ENCODE measurements around the gene KRT6A. TPM values are rescaled to one million over a fixed set of nuclear protein-coding genes. Genes with fewer than 3 reads are reported as not detected.

KRT6A gene
- total and polyA plus RNA-seq, 2 of the 13 experiments (the other 11 are each of a cell fraction or from before 2014, with no cell fraction given), result 0.13 TPM; not detected in 1

DNA sequence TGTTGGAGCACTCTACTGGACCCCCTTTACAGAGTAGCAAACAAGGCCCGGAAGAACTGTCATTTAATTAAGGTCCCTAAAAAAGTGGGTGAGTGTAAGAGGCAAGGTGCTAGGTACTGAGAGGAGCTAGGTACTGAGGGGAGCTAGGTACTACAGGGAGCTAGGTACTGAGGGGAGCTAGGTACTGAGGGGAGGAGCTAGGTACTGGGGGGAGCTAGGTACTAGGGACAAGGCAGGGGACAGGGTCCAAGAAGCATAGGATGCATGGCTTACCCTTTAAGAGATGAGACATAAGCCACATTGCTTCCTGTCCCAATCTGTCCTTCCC, 22.2 kb upstream of the KRT6A start (continued):
- TF ChIP-seq, protein P1, sequence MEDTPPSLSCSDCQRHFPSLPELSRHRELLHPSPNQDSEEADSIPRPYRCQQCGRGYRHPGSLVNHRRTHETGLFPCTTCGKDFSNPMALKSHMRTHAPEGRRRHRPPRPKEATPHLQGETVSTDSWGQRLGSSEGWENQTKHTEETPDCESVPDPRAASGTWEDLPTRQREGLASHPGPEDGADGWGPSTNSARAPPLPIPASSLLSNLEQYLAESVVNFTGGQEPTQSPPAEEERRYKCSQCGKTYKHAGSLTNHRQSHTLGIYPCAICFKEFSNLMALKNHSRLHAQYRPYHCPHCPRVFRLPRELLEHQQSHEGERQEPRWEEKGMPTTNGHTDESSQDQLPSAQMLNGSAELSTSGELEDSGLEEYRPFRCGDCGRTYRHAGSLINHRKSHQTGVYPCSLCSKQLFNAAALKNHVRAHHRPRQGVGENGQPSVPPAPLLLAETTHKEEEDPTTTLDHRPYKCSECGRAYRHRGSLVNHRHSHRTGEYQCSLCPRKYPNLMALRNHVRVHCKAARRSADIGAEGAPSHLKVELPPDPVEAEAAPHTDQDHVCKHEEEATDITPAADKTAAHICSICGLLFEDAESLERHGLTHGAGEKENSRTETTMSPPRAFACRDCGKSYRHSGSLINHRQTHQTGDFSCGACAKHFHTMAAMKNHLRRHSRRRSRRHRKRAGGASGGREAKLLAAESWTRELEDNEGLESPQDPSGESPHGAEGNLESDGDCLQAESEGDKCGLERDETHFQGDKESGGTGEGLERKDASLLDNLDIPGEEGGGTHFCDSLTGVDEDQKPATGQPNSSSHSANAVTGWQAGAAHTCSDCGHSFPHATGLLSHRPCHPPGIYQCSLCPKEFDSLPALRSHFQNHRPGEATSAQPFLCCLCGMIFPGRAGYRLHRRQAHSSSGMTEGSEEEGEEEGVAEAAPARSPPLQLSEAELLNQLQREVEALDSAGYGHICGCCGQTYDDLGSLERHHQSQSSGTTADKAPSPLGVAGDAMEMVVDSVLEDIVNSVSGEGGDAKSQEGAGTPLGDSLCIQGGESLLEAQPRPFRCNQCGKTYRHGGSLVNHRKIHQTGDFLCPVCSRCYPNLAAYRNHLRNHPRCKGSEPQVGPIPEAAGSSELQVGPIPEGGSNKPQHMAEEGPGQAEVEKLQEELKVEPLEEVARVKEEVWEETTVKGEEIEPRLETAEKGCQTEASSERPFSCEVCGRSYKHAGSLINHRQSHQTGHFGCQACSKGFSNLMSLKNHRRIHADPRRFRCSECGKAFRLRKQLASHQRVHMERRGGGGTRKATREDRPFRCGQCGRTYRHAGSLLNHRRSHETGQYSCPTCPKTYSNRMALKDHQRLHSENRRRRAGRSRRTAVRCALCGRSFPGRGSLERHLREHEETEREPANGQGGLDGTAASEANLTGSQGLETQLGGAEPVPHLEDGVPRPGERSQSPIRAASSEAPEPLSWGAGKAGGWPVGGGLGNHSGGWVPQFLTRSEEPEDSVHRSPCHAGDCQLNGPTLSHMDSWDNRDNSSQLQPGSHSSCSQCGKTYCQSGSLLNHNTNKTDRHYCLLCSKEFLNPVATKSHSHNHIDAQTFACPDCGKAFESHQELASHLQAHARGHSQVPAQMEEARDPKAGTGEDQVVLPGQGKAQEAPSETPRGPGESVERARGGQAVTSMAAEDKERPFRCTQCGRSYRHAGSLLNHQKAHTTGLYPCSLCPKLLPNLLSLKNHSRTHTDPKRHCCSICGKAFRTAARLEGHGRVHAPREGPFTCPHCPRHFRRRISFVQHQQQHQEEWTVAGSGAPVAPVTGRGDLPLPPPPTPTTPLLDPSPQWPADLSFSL (CRISPR knock-in tag; IDR thresholded peaks at IDR 0.05), result no peak
- TF ChIP-seq SMC3 (IDR thresholded peaks at IDR 0.05; ENCODE audit: low read length) (no peak), ZNF430 (CRISPR knock-in tag; IDR thresholded peaks at IDR 0.05) (no peak), KAT2B (IDR thresholded peaks at IDR 0.05; ENCODE audit: borderline replicate concordance, low read depth, low read length) (no peak), ZNF550 (CRISPR knock-in tag; IDR thresholded peaks at IDR 0.05; ENCODE audit: borderline replicate concordance) (no peak), KLF6 (CRISPR knock-in tag; IDR thresholded peaks at IDR 0.05) (no peak), RAD51 (IDR thresholded peaks at IDR 0.05; ENCODE audit: borderline replicate concordance) (no peak), ZNF660 (CRISPR knock-in tag; IDR thresholded peaks at IDR 0.05; ENCODE audit: borderline replicate concordance, low read depth) (no peak)
- TF ChIP-seq, protein P2, sequence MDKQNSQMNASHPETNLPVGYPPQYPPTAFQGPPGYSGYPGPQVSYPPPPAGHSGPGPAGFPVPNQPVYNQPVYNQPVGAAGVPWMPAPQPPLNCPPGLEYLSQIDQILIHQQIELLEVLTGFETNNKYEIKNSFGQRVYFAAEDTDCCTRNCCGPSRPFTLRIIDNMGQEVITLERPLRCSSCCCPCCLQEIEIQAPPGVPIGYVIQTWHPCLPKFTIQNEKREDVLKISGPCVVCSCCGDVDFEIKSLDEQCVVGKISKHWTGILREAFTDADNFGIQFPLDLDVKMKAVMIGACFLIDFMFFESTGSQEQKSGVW (CRISPR knock-in tag; IDR thresholded peaks at IDR 0.05; ENCODE audit: borderline replicate concordance), result no peak
- TF ChIP-seq, protein P3, sequence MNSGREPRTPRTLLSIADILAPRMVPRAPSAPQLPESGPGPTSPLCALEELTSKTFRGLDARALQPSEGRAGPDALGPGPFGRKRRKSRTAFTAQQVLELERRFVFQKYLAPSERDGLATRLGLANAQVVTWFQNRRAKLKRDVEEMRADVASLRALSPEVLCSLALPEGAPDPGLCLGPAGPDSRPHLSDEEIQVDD (CRISPR knock-in tag; IDR thresholded peaks at IDR 0.05; ENCODE audit: borderline replicate concordance), result no peak
